Measurements from ENCODE around the gene CMTR1. TPM values are rescaled to one million over a fixed set of nuclear protein-coding genes. Genes with fewer than 3 reads are reported as not detected.

The CMTR1 gene
- total RNA-seq, 1 experiment from 2014 or later = 36.4 TPM

GRCh38 chr6:37495244-37495934 lies 62.4 kb downstream of the CMTR1 start:
- no peak overlapping the region for H2AFZ ChIP-seq (ENCODE audit: low read length)
- intact Hi-C loops (cut with micrococcal nuclease) = no loop called here
- H3K4me1 ChIP-seq (ENCODE audit: insufficient read depth, low read length) = peaks cover 6% of the 10 kb centered on the region; the same call in 1 of the 2 replicates
- no peaks in the 10 kb centered on the region for H4K20me1 ChIP-seq (ENCODE audit: low read length)
- DNase-seq (no peak), ATAC-seq (no peak)
- no peak overlapping the region for H3K4me2 ChIP-seq (ENCODE audit: low read length)
- no peaks in the 10 kb centered on the region for H3K9me3 ChIP-seq (ENCODE audit: low read length)
- H3K79me2 ChIP-seq (ENCODE audit: low read length) = no peaks in the 10 kb centered on the region
- H3K9ac ChIP-seq (ENCODE audit: low read length) = no peak overlapping the region
- H3K9me2 ChIP-seq (replicated peaks; ENCODE audit: low read length) = no peaks in the 10 kb centered on the region
- POLR2A ChIA-PET (ENCODE audit: unreplicated experiment) = interaction anchor here (0.6 kb wide), 1 partner anchor 69 kb away, joined by 3 read pairs; no protein-coding TSS in a partner anchor
- BruUV-seq (replicated peaks) = no TSS peak
- no peaks in the 10 kb centered on the region for H3K36me3 ChIP-seq (ENCODE audit: low read depth, low read length)
- H3K27me3 ChIP-seq (ENCODE audit: low read length) = no peaks in the 10 kb centered on the region
- no peak overlapping the region for H3K27ac ChIP-seq (ENCODE audit: low read length)
- no peaks in the 10 kb centered on the region for H3F3A ChIP-seq (ENCODE audit: low read length, unreplicated experiment)
- CTCF ChIA-PET = no interaction called here
- H3K4me3 ChIP-seq (ENCODE audit: low read length) = no peak overlapping the region
- TF ChIP-seq CTCF (conservative IDR thresholded peaks at IDR 0.05; ENCODE audit: low read depth, low read length) (no peak), EZH2 (IDR thresholded peaks at IDR 0.05; ENCODE audit: low read length, unreplicated experiment) (no peak), EZH2phosphoT487 (IDR thresholded peaks at IDR 0.05; ENCODE audit: borderline replicate concordance, low read length) (no peak)

- H2AFZ ChIP-seq (ENCODE audit: low read length) = no peak overlapping the region
- ChIA-PET CTCF (no interaction called here), POLR2A (ENCODE audit: unreplicated experiment) (no interaction called here)
- ATAC-seq (no peak), DNase-seq (no peak)
- no peak overlapping the region for H3K27ac ChIP-seq (ENCODE audit: low read length)
- no peaks in the 10 kb centered on the region for H3K36me3 ChIP-seq (ENCODE audit: low read depth, low read length)
- H3K79me2 ChIP-seq (ENCODE audit: low read length) = no peaks in the 10 kb centered on the region
- no peaks in the 10 kb centered on the region for H3K27me3 ChIP-seq (ENCODE audit: low read length)
- no peaks in the 10 kb centered on the region for H3K9me2 ChIP-seq (replicated peaks; ENCODE audit: low read length)
- H3K4me3 ChIP-seq (ENCODE audit: low read length) = no peak overlapping the region
- BruUV-seq (replicated peaks) = no TSS peak
- H3F3A ChIP-seq (ENCODE audit: low read length, unreplicated experiment) = no peaks in the 10 kb centered on the region
- no peak overlapping the region for H3K9ac ChIP-seq (ENCODE audit: low read length)
- H3K4me1 ChIP-seq (ENCODE audit: insufficient read depth, low read length) = peaks cover 6% of the 10 kb centered on the region; the same call in 1 of the 2 replicates
- intact Hi-C loops (cut with micrococcal nuclease) = no loop called here
- H3K4me2 ChIP-seq (ENCODE audit: low read length) = no peak overlapping the region
- H3K9me3 ChIP-seq (ENCODE audit: low read length) = no peaks in the 10 kb centered on the region
- H4K20me1 ChIP-seq (ENCODE audit: low read length) = no peaks in the 10 kb centered on the region
- TF ChIP-seq EZH2phosphoT487 (IDR thresholded peaks at IDR 0.05; ENCODE audit: borderline replicate concordance, low read length) (no peak), CTCF (conservative IDR thresholded peaks at IDR 0.05; ENCODE audit: low read depth, low read length) (no peak), EZH2 (IDR thresholded peaks at IDR 0.05; ENCODE audit: low read length, unreplicated experiment) (no peak)
These were observed 64.2 kb downstream of the CMTR1 start for GRCh38 chr6:37496951-37497885.

Data from PC-3 (cell line).